Naive B cell (primary cell): ENCODE measurements around the gene XPOT. TPM values are rescaled to one million over a fixed set of nuclear protein-coding genes. Genes with fewer than 3 reads are reported as not detected.

Experiments
- ATAC-seq, 2 donors: fragments of 150-1000 bp; cut with Tn5 transposase; 2 replicates each; pipeline ENCODE4 v1.10.0; 2021; ENCODE audit warnings: low read depth in 2 of 2, mild to moderate bottlenecking in 2 of 2, moderate library complexity in 2 of 2
- DNase-seq: peaks from one replicate; pipeline ENCODE4 v3.0.0; 2022
- H3K27ac Mint-ChIP-seq, 6 donors: one replicate each; pipeline ENCODE4 v1.8.0; 2020 to 2022; ENCODE audit warnings: mild to moderate bottlenecking in 6 of 6, mixed read lengths in 6 of 6, moderate library complexity in 5 of 6, inconsistent platforms in 2 of 6
- H3K27me3 Mint-ChIP-seq, 3 donors: one replicate each; pipeline ENCODE4 v1.8.0; 2021 to 2022; ENCODE audit warnings: mixed read lengths in 3 of 3, mild to moderate bottlenecking in 1 of 3
- H3K36me3 Mint-ChIP-seq, 2 donors: one replicate each; pipeline ENCODE4 v1.8.0; 2020 to 2022; ENCODE audit warnings: mixed read lengths in 2 of 2, inconsistent platforms in 1 of 2, mild to moderate bottlenecking in 1 of 2
- H3K4me1 Mint-ChIP-seq, 3 donors: one replicate each; pipeline ENCODE4 v1.8.0; 2020 to 2022; ENCODE audit warnings: mixed read lengths in 3 of 3, inconsistent platforms in 1 of 3, mild to moderate bottlenecking in 1 of 3, moderate library complexity in 1 of 3
- H3K4me3 Mint-ChIP-seq, 8 donors: one replicate each; pipeline ENCODE4 v1.8.0; 2020 to 2022; ENCODE audit warnings: mild to moderate bottlenecking in 8 of 8, mixed read lengths in 8 of 8, moderate library complexity in 8 of 8, inconsistent platforms in 2 of 8
- H3K9me3 Mint-ChIP-seq, 7 donors: one replicate each; pipeline ENCODE4 v1.8.0; 2020 to 2022; ENCODE audit warnings: mixed read lengths in 7 of 7, mild to moderate bottlenecking in 5 of 7, inconsistent platforms in 2 of 7, moderate library complexity in 1 of 7
- polyA plus RNA-seq, 6 donors: library from polyadenylated mRNA; unstranded; fragments of 300-500 nt; fragmentation: Illumina TruSeq; gene quantifications; one replicate each; pipeline ENCODE4 v1.2.3, GENCODE V29; 2021; ENCODE audit warnings: low read depth in 6 of 6

The XPOT gene
- polyA plus RNA-seq, 6 donors from 2014 or later: 15.9 to 27.9 (median 22.4) TPM

GRCh38 chr12:64486657-64487056, 82.5 kb downstream of the XPOT start:
- Mint-ChIP-seq H3K36me3 (peaks cover 5 to 7% of the 10 kb centered on the region in 2 donors), H3K9me3 (no peaks in the 10 kb centered on the region), H3K27me3 (no peaks in the 10 kb centered on the region), H3K4me3 (no peak overlapping the region), H3K4me1 (no peaks in the 10 kb centered on the region), H3K27ac (peak overlapping the region in 1 of 6 donors; percentile 72)
- DNase-seq (no peak), ATAC-seq (no peak)

GRCh38 chr12:64491718-64492117, 87.5 kb downstream of the XPOT start:
- no peaks in the 10 kb centered on the region for H3K4me1 Mint-ChIP-seq
- DNase-seq (no peak), ATAC-seq (no peak)
- no peaks in the 10 kb centered on the region for H3K27me3 Mint-ChIP-seq
- H3K27ac Mint-ChIP-seq: no peak overlapping the region
- peaks cover 7 to 13% of the 10 kb centered on the region in 2 donors for H3K36me3 Mint-ChIP-seq
- no peak overlapping the region for H3K4me3 Mint-ChIP-seq
- H3K9me3 Mint-ChIP-seq: no peaks in the 10 kb centered on the region

GRCh38 chr12:64493513-64493912, 89.3 kb downstream of the XPOT start:
- DNase-seq (no peak), ATAC-seq (no peak)
- H3K4me3 Mint-ChIP-seq: no peak overlapping the region
- no peaks in the 10 kb centered on the region for H3K27me3 Mint-ChIP-seq
- no peak overlapping the region for H3K27ac Mint-ChIP-seq
- H3K36me3 Mint-ChIP-seq: peaks cover 15 to 23% of the 10 kb centered on the region in 2 donors
- no peaks in the 10 kb centered on the region for H3K9me3 Mint-ChIP-seq
- no peaks in the 10 kb centered on the region for H3K4me1 Mint-ChIP-seq

- H3K9me3 Mint-ChIP-seq: no peaks in the 10 kb centered on the region
- DNase-seq (no peak), ATAC-seq (no peak)
- H3K27me3 Mint-ChIP-seq: no peaks in the 10 kb centered on the region
- peak overlapping the region in 2 of 6 donors; percentile 12 to 64 for H3K27ac Mint-ChIP-seq
- peaks cover 17 to 27% of the 10 kb centered on the region in 2 donors for H3K36me3 Mint-ChIP-seq
- no peak overlapping the region for H3K4me3 Mint-ChIP-seq
- no peaks in the 10 kb centered on the region for H3K4me1 Mint-ChIP-seq
Observed at GRCh38 chr12:64494998-64495729, 91.0 kb downstream of the XPOT start.

- Mint-ChIP-seq H3K4me1 (no peaks in the 10 kb centered on the region), H3K36me3 (peaks cover 16 to 31% of the 10 kb centered on the region in 2 donors), H3K27me3 (no peaks in the 10 kb centered on the region), H3K4me3 (no peak overlapping the region), H3K9me3 (no peaks in the 10 kb centered on the region), H3K27ac (no peak overlapping the region)
- DNase-seq (no peak), ATAC-seq (no peak)
Observed at GRCh38 chr12:64496839-64497400, 92.7 kb downstream of the XPOT start.

GRCh38 chr12:64497484-64497883, 93.3 kb downstream of the XPOT start:
- no peak for DNase-seq
- H3K4me1 Mint-ChIP-seq: no peaks in the 10 kb centered on the region
- ATAC-seq: no peak
- H3K27me3 Mint-ChIP-seq: no peaks in the 10 kb centered on the region
- no peaks in the 10 kb centered on the region for H3K9me3 Mint-ChIP-seq
- H3K36me3 Mint-ChIP-seq: peaks cover 16 to 31% of the 10 kb centered on the region in 2 donors
- H3K27ac Mint-ChIP-seq: no peak overlapping the region
- no peak overlapping the region for H3K4me3 Mint-ChIP-seq

- peaks cover 16 to 31% of the 10 kb centered on the region in 2 donors for H3K36me3 Mint-ChIP-seq
- DNase-seq (no peak), ATAC-seq (no peak)
- H3K27ac Mint-ChIP-seq: no peak overlapping the region
- no peaks in the 10 kb centered on the region for H3K9me3 Mint-ChIP-seq
- H3K27me3 Mint-ChIP-seq: no peaks in the 10 kb centered on the region
- no peaks in the 10 kb centered on the region for H3K4me1 Mint-ChIP-seq
- H3K4me3 Mint-ChIP-seq: no peak overlapping the region
Observed at GRCh38 chr12:64497903-64498302, 93.7 kb downstream of the XPOT start.

- Mint-ChIP-seq H3K27me3 (no peaks in the 10 kb centered on the region), H3K4me1 (no peaks in the 10 kb centered on the region), H3K36me3 (peaks cover 16 to 25% of the 10 kb centered on the region in 2 donors), H3K27ac (peak overlapping the region in 2 of 6 donors; percentile 43 to 82), H3K9me3 (no peaks in the 10 kb centered on the region), H3K4me3 (no peak overlapping the region)
- ATAC-seq: no peak
- no peak for DNase-seq
Observed at GRCh38 chr12:64500394-64500793, 96.2 kb downstream of the XPOT start.

Other genes starting within 250 kb of the XPOT start
- 10 to 100 TPM; 15.0 to 22.9 (median 17.8) TPM for gene KICS2, start 182.1 kb upstream of the XPOT start, polyA plus RNA-seq
- gene C12orf56, start 13.6 kb upstream of the XPOT start, polyA plus RNA-seq: not detected
- gene TBK1, start 47.7 kb downstream of the XPOT start, polyA plus RNA-seq: 10 to 100 TPM; 16.0 to 24.5 (median 18.9) TPM
- 1 to 10 TPM; 3.2 to 7.8 (median 4.5) TPM for gene RASSF3, start 206.1 kb downstream of the XPOT start, polyA plus RNA-seq